HepG2 (cell line): ENCODE data around the gene FANCG. TPM values are rescaled to one million over a fixed set of nuclear protein-coding genes. Genes with fewer than 3 reads are reported as not detected.

ENCODE experiments used
- AGO2 ChIP-seq: fragments of 200-400 bp; formaldehyde crosslinking; optimal IDR thresholded peaks from 2 replicates; pipeline ENCODE3; 2017; ENCODE audit warnings: mild to moderate bottlenecking, low read depth, low read length, moderate library complexity
- CREB3 ChIP-seq: sonication (generic); formaldehyde crosslinking; IDR thresholded peaks from 2 replicates; pipeline ENCODE4 v1.5.0; 2020; ENCODE audit warnings: missing genetic modification reagents
- HOXA9 ChIP-seq: sonication (generic); formaldehyde crosslinking; IDR thresholded peaks from 2 replicates; pipeline ENCODE4 v1.8.1; 2022; ENCODE audit warnings: missing genetic modification reagents, mild to moderate bottlenecking, moderate library complexity, borderline replicate concordance
- JUNB ChIP-seq: sonication (generic); formaldehyde crosslinking; IDR thresholded peaks from 2 replicates; pipeline ENCODE4 v1.8.0; 2022; ENCODE audit warnings: missing genetic modification reagents, mild to moderate bottlenecking, borderline replicate concordance
- KDM5B ChIP-seq: sonication (generic); formaldehyde crosslinking; IDR thresholded peaks from 2 replicates; pipeline ENCODE4 v1.4.0; 2020; ENCODE audit warnings: missing genetic modification reagents, mild to moderate bottlenecking, borderline replicate concordance
- KLF11 ChIP-seq: IDR thresholded peaks from 2 replicates; pipeline ENCODE4 v1.6.1; 2016; ENCODE audit warnings: missing compliant biosample characterization
- KLF9 ChIP-seq: IDR thresholded peaks from 2 replicates; pipeline ENCODE4 v1.6.1; 2016; ENCODE audit warnings: low read depth
- MED8 ChIP-seq: sonication (generic); formaldehyde crosslinking; IDR thresholded peaks from 2 replicates; pipeline ENCODE4 v1.8.1; 2023; ENCODE audit warnings: mild to moderate bottlenecking, missing genetic modification reagents; ENCODE audit not compliant: insufficient replicate concordance
- NBN ChIP-seq: fragments of 450-650 bp; conservative IDR thresholded peaks from 2 replicates; pipeline ENCODE4 v1.6.1; 2017
- NFIB ChIP-seq: sonication (generic); formaldehyde crosslinking; IDR thresholded peaks from 2 replicates; pipeline ENCODE4 v1.9.0; 2021; ENCODE audit warnings: missing genetic modification reagents, mild to moderate bottlenecking, borderline replicate concordance
- PBX2 ChIP-seq: IDR thresholded peaks from 2 replicates; pipeline ENCODE4 v1.6.1; 2016; ENCODE audit warnings: control low read depth
- RNF2 ChIP-seq: fragments of 450-650 bp; conservative IDR thresholded peaks from 2 replicates; pipeline ENCODE4 v1.6.1; 2016; ENCODE audit warnings: low read depth
- RORA ChIP-seq: sonication (generic); formaldehyde crosslinking; IDR thresholded peaks from 2 replicates; pipeline ENCODE4 v1.5.0; 2020; ENCODE audit warnings: mild to moderate bottlenecking, missing genetic modification reagents, moderate library complexity
- SALL2 ChIP-seq: sonication (generic); formaldehyde crosslinking; IDR thresholded peaks from 2 replicates; pipeline ENCODE4 v1.8.1; 2023; ENCODE audit warnings: mild to moderate bottlenecking, missing genetic modification reagents, inconsistent platforms
- TAF15 ChIP-seq: fragments of 200-400 bp; formaldehyde crosslinking; IDR thresholded peaks from one replicate; pipeline ENCODE4 v1.6.1; 2018; ENCODE audit warnings: mild to moderate bottlenecking, low read depth, low read length; ENCODE audit not compliant: poor library complexity, severe bottlenecking
- TBX3 ChIP-seq: fragments of 450-650 bp; IDR thresholded peaks from 2 replicates; pipeline ENCODE4 v1.6.1; 2017; ENCODE audit warnings: antibody characterized with exemption, mild to moderate bottlenecking, inconsistent platforms, borderline replicate concordance
- TP53 ChIP-seq: sonication (generic); formaldehyde crosslinking; conservative IDR thresholded peaks from 2 replicates; pipeline ENCODE4 v1.4.0; 2020; ENCODE audit warnings: missing genetic modification reagents
- TRIM22 ChIP-seq: fragments of 450-650 bp; IDR thresholded peaks from 2 replicates; pipeline ENCODE4 v1.6.1; 2017
- ZFP82 ChIP-seq: sonication (generic); formaldehyde crosslinking; IDR thresholded peaks from 2 replicates; pipeline ENCODE4 v1.5.1; 2020; ENCODE audit warnings: mild to moderate bottlenecking, missing genetic modification reagents, borderline replicate concordance
- ZNF18 ChIP-seq: sonication (generic); formaldehyde crosslinking; IDR thresholded peaks from 2 replicates; pipeline ENCODE4 v1.8.0; 2022; ENCODE audit warnings: mild to moderate bottlenecking, missing genetic modification reagents; ENCODE audit not compliant: insufficient replicate concordance
- ZNF333 ChIP-seq: sonication (generic); formaldehyde crosslinking; IDR thresholded peaks from 2 replicates; pipeline ENCODE4 v1.4.0; 2020; ENCODE audit warnings: mild to moderate bottlenecking, missing genetic modification reagents, borderline replicate concordance
- ZNF354B ChIP-seq: sonication (generic); formaldehyde crosslinking; IDR thresholded peaks from 2 replicates; pipeline ENCODE4 v1.8.0; 2022; ENCODE audit warnings: mild to moderate bottlenecking, missing genetic modification reagents
- ZNF431 ChIP-seq: sonication (generic); formaldehyde crosslinking; IDR thresholded peaks from 2 replicates; pipeline ENCODE4 v1.9.0; 2022; ENCODE audit warnings: missing genetic modification reagents, low read depth, mild to moderate bottlenecking, borderline replicate concordance
- ZNF567 ChIP-seq: sonication (generic); formaldehyde crosslinking; IDR thresholded peaks from 2 replicates; pipeline ENCODE4 v1.8.1; 2023; ENCODE audit warnings: mild to moderate bottlenecking, missing genetic modification reagents, borderline replicate concordance
- ZNF605 ChIP-seq: sonication (generic); formaldehyde crosslinking; IDR thresholded peaks from 2 replicates; pipeline ENCODE4 v1.8.0; 2022; ENCODE audit warnings: mild to moderate bottlenecking, missing genetic modification reagents
- ZNF615 ChIP-seq: sonication (generic); formaldehyde crosslinking; IDR thresholded peaks from 2 replicates; pipeline ENCODE4 v1.5.0; 2020; ENCODE audit warnings: mild to moderate bottlenecking, missing genetic modification reagents, borderline replicate concordance
- polyA plus RNA-seq, 8 experiments: library from polyadenylated mRNA; depleted of rRNA in 3 of 8; stranded (reverse) in 7 of 8; unstranded in 1 of 8; fragments of >200 nt; fragmentation: Illumina TruSeq in 4 of 8; extraction: Trizol in 4 of 8; gene quantifications; 2 replicates each; pipeline versions ENCODE4 v1.2.1 to v1.2.3, GENCODE V29; 2011 to 2016; ENCODE audit warnings: low read depth in 4 of 8, missing spikeins in 1 of 8, mixed read lengths in 1 of 8; ENCODE audit not compliant: insufficient read depth in 1 of 8
- total RNA-seq, 5 experiments: library from RNA; depleted of rRNA; stranded (reverse); fragments of >200 nt; fragmentation: Illumina TruSeq; extraction: Trizol; gene quantifications; 2 replicates each; pipeline ENCODE4 v1.2.3, GENCODE V29; 2016; ENCODE audit warnings: low read depth in 1 of 5
- TF ChIP-seq, protein P1 (sequence below): sonication (generic); formaldehyde crosslinking; IDR thresholded peaks from 2 replicates; pipeline ENCODE4 v1.4.0; 2020; ENCODE audit warnings: missing genetic modification reagents

The FANCG gene
- total and polyA plus RNA-seq, 2 of the 13 experiments (the other 11 are each of a cell fraction or from before 2014, with no cell fraction given) = 14.4 to 45.1 TPM

- TF ChIP-seq HOXA9 (CRISPR knock-in tag) = no peak
- no peak for TF ChIP-seq CREB3 (CRISPR knock-in tag)
- TF ChIP-seq ZNF605 (CRISPR knock-in tag) = no peak
- TF ChIP-seq KLF11 (CRISPR knock-in tag) = no peak
- TF ChIP-seq ZNF431 = no peak
- no peak for TF ChIP-seq PBX2
- no peak for TF ChIP-seq AGO2
- TF ChIP-seq ZNF18 (CRISPR knock-in tag) = no peak
- TF ChIP-seq TRIM22 = no peak
- no peak for TF ChIP-seq TAF15
- TF ChIP-seq ZNF615 = no peak
- TF ChIP-seq RNF2 = no peak
- no peak for TF ChIP-seq NFIB (CRISPR knock-in tag)
- TF ChIP-seq RORA (CRISPR knock-in tag) = no peak
- TF ChIP-seq TP53 (CRISPR knock-in tag) = 0 out of 2 replicates have a peak, but pooled peaks have one; percentile 45
- TF ChIP-seq ZFP82 (CRISPR knock-in tag) = peak; percentile 67; the same call in 1 of the 2 replicates
- TF ChIP-seq SALL2 = no peak
- TF ChIP-seq NBN = no peak
- TF ChIP-seq ZNF567 (CRISPR knock-in tag) = no peak
- no peak; the same call in 1 of the 2 replicates for TF ChIP-seq JUNB (CRISPR knock-in tag)
- TF ChIP-seq ZNF354B (CRISPR knock-in tag) = no peak
- TF ChIP-seq KDM5B (CRISPR knock-in tag) = no peak
- no peak for TF ChIP-seq TBX3
- TF ChIP-seq MED8 = no peak
- TF ChIP-seq, protein P1, sequence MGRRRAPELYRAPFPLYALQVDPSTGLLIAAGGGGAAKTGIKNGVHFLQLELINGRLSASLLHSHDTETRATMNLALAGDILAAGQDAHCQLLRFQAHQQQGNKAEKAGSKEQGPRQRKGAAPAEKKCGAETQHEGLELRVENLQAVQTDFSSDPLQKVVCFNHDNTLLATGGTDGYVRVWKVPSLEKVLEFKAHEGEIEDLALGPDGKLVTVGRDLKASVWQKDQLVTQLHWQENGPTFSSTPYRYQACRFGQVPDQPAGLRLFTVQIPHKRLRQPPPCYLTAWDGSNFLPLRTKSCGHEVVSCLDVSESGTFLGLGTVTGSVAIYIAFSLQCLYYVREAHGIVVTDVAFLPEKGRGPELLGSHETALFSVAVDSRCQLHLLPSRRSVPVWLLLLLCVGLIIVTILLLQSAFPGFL = no peak
- TF ChIP-seq KLF9 (CRISPR knock-in tag) = no peak
- TF ChIP-seq ZNF333 (CRISPR knock-in tag) = no peak
These were observed 36.8 kb upstream of the FANCG start (continued) for GRCh38 chr9:35116539-35116897.
